Measurements from ENCODE around the gene ZCRB1.

- TF ChIP-seq CTCF (IDR thresholded peaks at IDR 0.05) (no peak), POLR2A (IDR thresholded peaks at IDR 0.05) (no peak)
Measured at GRCh38 chr12:42281844-42282243, 44.0 kb downstream of the ZCRB1 start.
